Stimulated activated CD4-positive, alpha-beta T cell treated with anti-CD3 and anti-CD28 coated beads, Interleukin-15, amount 100 ng/mL, for 48 hours (primary cell): ENCODE measurements around the gene MTHFD1.

Source experiments
- DNase-seq, 2 donors: peaks; one replicate each; pipeline ENCODE4 v3.0.0-alpha.2; 2020; ENCODE audit warnings: low read depth in 2 of 2

The MTHFD1 gene

DNA sequence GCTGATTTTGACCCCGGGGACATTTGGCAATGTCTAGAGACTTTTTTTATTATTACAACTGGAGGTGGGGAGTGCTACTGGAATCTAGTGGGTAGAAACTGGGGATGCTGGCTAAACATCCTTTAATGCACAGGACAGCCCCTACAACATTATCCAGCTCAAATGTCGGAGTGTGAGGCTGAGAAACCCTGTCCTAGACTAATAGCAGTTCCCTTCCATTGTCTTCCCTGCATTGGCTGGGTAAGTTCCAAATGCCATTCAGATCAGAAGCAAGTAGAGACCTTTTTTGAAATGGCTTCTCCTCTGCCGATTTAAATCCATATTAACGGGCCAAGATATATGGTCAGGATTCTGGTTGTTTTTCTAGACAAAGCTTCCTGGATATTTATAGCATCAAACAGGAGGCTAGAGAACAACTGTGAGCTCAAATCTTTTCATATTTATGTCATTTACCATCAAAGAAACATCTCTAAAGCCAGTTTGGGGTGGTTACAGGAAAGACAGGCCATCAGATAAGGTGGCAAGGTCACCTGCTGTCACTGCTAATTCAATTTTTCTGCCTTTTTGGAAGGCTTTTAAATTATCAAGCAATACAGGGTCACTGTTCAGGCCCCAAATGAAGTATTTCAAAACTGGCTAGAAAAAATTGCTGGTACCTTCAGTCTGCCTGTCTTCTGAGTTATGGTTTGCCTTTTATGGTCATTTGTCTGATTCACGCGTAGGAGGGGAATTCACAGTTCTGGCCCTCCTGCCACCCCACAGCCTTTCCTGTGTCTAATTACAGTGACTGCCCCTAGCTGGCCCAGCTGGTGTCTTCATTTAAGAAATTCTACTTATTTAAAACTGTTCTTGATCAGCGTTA is 57.1 kb downstream of the MTHFD1 start:
- DNase-seq = peak in 1 of 2 donors; percentile 33

DNA sequence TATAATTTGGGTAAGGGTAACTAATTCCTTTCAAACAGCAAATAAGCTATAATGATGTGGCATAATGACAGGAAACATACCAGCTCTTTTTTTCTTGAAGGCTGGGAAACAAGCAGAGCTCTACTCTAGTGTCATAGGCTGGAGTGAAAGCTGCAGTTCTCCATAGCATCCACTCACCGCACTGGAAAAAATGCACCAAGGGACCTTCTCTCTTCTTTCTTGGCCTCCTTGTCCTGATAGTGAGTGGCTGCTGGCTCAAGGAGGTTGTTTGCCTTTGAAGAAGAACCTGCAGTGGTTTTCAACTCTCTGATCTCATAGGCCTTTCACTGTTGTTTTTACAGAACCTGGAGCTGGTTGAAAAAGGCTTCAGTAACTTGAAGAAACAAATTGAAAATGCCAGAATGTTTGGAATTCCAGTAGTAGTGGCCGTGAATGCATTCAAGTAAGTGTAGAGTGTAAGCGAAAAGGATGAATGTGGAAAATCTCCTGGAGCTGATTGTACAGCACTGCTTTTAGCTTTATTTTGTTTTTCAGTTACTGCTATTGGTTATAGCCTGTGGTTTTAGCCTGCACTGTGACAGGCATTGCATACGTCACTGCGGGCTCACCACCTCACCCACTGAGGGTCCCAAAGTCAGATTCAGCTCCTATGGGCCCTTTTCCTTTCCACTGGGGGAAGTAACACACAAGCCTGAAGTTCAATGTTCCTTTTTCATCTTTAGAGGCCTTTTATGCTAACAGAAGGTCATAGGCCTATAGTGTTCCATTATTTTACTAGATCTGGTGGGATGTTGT is 59.9 kb downstream of the MTHFD1 start:
- DNase-seq = no peak

DNA sequence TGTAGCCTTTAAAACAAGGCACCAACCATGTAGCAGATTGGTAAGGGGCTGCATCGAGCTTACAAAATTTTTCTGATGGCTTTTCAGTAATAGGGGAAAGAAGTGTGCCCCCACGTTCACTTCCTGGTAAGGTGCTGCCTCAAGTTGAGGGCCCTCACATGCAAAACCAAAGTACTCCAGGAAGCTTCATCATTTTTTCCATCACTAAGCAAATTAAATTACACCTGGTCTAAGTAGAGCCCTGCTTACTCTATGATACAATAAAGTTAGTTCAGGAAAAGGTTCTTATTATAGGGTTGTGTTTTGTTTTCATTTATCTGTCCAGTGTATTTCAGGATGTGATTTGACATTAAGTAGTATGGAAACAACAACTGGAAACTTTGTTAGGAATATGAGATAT is 62.1 kb downstream of the MTHFD1 start:
- DNase-seq = no peak

DNA sequence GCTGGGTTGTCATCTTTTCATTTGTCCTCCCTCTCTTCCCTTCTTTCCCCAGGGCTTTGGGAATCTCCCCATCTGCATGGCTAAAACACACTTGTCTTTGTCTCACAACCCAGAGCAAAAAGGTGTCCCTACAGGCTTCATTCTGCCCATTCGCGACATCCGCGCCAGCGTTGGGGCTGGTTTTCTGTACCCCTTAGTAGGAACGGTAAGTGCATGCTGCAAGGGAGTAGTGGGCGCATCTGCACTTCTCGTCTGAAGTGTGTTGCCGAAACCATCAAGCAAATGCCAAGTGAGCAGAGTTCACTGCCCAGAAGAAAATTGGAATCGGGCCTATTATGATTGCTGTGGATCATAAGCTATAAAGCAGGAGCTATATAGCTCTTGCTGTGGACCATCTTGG is 66.5 kb downstream of the MTHFD1 start:
- no peak for DNase-seq

DNA sequence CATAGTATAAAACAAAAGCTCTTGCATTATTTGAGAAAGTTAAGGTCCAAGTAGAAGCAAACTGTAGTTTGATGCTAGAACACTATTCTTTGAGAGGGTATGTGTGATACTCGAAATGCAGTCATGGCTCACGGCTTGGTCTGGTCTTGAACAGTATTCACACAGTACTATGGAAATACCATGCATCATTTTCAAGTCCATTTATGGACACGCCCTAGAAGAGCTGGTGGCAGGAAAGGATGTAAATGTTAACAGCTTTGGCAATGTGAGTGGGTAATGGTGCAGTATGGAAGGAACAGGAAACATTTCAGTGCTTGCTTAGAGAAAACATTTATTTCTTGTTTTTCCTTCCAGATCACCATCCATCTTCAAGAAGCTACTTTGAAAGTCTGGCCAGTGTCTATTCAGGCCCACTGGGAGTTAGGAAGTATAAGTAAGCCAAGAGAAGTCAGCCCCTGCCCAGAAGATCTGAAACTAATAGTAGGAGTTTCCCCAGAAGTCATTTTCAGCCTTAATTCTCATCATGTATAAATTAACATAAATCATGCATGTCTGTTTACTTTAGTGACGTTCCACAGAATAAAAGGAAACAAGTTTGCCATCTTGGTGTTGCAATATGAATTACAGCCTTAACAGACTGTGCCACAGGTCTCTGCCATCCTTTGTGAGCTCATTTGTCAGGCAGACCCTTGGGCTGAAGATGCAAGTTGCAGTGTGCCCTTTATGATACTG is 71.4 kb downstream of the MTHFD1 start:
- DNase-seq = no peak

DNA sequence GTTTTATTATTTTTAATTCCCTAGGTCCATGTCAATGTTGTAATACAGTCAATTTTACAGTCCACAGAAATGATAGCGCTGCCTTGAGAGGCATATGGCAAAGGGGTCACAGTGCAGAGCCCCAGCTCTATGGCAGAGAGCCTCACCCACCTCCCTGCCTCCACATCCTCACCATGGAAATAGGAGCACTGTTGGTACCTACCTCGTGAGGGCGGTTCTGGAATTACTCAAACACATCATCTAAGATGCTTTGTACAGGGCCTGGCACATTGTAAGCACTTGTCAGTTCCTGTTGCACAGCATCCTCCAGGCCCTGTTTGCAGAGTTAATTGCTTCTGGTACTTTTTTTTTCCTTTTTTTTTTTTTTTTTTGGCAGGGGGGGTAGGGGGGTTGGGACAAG is 73.1 kb downstream of the MTHFD1 start:
- no peak for DNase-seq

DNA sequence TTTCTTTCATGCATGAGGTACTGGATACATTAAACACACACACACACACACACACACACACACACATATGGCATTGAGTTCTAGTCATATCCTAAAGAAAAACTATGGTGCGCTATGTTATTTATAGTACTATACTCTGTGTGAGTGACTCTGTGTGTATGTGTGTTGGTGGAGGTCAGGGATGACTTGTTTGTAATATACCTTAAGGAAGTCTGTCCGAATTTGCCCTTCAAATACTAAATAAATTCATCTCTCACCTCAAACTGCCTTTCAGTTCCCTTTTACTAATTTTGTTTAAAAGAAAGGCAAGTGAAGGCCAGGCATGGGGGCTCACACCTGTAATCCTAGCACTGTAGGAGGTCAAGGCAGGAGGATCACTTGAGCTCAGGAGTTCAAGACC is 75.0 kb downstream of the MTHFD1 start:
- DNase-seq = no peak

DNA sequence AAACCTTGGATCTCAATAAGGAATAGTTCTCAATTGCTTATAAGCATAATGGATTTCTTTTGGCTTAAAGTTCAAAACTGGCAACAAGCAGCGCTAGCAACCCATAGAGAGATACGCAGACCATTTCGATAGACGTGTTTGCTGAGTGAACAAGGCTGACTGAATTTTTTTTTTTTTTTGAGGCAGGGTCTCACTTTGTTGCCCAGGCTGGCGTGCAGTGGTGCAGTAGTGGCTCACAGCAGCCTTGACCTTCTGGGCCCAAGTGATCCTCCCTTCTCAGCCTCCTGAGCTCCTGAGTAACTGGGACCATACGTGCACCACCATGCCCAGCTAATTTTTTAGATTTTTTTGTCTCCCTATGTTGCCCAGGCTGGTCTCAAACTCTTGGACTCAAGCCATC is 75.7 kb downstream of the MTHFD1 start:
- DNase-seq = no peak

DNA sequence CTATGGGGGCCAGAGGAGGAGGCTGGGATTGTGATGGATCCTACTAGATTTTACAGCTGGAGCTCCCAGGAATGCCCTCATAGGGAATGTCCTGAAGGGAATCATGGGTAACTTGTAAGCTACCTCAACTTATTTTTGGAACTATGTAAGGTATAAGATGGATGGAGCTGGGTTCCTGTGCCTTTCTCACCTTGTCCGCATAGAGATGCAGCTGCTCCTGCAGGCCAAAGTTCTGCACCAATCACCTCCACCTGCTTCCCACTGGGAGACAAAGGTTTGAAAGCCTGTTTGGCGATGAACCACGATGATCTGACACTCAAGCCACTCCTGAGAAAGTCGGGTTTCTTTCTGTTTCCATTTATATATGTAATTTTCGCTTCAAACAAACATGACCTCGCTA is 76.5 kb downstream of the MTHFD1 start:
- no peak for DNase-seq

DNA sequence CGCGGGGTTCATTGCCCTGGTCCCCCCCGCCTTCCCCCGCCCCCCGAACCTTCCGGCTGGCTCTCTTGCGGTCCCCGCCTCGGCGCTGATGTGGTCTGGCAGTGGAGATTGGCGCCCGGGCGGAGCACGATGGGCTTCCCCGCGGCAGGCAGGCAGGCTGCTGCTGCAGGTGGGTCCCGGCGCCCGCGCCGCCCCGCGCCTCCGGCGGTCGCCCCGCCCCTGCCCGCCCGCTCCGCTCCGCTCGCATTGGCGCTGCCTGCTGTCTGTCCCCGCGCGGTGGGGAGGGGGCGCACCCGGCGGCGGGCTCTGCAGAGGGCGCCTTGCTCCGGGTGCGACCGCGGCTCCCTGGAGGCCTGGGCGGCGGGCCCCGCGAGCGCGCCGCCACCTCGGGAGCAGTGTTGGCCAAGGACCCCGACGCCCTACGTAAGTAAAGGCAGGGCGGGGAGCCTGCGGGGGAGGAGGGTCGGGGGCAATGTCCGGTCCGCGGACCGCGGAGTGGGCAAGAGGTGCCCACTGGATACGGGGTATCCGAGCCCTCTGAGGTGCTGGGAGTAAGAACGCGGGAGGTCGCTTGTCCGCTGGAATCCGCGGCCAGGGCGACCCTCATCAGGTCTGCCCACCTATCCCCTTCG is 77.2 kb downstream of the MTHFD1 start, which contains the start of gene AKAP5:
TSS of gene AKAP5 (plus strand) at position 309 of the 632 bp plus-strand sequence. CDS start 2,896 bp downstream, outside the sequence.
- peak; percentile 23 to 32 for DNase-seq

DNA sequence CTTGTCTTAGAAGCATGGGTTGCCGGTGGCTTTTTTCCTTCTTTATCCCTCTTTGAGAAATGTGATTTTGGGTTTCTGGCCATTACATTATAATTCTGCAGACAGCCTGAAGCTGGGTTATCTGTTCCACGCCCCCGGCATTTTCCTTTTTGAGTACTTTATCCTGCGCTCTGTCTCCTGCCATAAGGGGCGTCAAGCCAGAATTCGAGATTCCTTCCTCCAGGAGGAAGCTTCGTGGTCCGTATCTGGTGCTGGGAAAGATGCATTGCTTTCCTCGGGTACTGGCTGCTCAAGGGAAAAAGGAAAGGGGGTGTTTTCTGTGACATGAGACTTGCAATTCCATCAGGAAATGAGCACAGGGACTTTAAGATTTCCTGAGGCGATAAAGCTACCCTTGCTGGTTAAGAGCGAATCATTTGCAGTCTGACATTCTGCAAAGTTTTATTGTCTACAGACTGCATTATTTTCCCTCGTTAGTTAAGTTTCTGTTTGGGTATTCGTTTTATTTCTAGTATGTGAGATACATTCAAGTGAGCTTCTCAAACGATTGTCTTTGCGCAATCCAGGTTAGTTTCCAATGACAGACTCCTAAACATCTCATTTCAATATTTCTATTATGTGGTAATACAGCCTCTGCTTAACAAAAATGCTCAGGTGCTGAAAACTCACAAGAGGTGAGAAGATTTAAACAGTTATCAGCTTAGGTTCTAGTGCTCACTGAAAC is 77.8 kb downstream of the MTHFD1 start:
- DNase-seq = no peak

DNA sequence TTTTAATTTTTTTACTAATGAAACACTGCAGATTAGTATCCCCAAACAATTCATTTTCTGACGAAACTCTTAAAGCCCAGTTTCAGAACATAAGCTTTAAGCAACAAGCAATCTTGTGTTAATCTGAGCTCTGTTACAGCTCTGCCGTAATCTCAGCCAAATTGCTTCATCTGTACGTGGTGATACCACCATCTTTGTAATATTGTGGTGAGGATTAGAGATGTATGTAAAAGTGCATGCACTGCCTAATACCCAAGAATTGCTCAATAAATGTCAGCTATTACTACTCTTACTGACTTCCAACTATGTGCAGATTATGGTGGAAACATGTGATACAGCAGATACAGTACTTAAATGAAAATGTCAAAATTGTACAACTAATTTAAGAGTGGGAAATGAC is 78.9 kb downstream of the MTHFD1 start:
- no peak for DNase-seq

DNA sequence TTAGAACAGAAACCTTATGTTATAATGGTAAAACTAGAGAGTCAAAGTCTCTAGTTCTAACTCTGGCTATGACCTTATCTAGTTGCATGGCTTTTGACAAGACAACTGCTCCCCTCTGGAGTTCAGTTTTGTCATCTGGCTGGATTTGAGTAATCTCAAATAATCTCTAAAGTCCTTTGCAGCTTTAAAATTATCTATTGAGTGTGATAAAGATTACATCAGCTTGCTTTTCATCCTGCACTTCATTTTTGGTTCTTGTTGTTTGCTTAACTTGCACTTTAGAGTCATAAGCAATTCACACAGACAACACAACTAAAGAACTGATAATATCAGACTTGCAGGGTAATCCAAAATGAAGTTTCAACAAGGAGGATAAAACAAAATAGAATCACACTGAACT is 79.4 kb downstream of the MTHFD1 start:
- DNase-seq = no peak

DNA sequence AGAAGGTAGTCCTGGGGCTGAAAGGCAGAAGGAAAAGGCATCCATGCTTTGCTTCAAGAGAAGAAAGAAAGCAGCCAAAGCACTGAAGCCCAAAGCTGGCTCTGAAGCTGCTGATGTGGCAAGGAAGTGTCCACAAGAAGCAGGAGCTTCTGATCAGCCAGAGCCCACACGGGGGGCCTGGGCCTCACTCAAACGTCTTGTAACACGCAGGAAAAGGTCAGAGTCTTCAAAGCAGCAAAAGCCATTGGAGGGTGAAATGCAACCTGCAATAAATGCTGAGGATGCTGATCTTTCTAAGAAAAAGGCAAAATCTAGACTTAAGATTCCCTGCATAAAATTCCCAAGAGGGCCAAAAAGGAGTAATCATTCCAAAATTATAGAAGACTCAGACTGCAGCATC is 80.3 kb downstream of the MTHFD1 start:
- no peak for DNase-seq

DNA sequence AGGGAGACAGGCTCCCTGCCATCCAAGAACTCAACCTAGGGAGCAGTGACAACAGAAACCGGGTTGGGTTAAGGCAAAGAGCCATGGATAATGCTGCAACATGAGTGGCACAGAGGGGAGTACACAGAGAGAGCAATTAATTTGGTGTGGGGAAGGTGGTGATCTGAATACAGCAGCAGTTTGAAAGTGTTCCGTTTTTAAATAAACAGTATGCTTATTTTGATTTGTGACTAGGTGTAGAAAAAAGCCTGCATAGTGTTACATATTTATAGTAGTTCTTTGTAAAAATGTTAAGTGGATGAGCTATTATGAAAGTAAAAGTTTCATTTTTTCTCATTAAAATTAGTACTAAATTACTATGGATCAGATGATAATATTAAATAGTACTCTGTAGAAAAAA is 85.9 kb downstream of the MTHFD1 start:
- DNase-seq = no peak

DNA sequence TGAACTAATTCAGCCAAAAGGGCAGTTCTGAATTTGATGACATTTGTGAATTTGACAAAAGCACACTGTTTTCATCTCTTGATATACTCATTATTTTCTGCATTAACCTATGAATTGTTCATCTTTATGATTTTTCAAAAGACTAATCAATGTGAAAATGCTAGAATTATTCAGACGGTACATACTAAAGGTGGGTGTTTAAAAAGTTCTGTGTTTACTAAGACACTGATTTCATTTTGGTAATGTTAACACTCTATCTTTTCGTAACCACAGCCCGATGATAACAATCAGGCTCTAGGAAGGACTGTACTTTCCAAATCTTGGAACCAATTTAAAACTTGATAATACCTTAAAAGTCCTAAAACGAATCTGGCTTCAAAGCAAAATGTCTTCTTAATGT is 86.5 kb downstream of the MTHFD1 start:
- no peak for DNase-seq

DNA sequence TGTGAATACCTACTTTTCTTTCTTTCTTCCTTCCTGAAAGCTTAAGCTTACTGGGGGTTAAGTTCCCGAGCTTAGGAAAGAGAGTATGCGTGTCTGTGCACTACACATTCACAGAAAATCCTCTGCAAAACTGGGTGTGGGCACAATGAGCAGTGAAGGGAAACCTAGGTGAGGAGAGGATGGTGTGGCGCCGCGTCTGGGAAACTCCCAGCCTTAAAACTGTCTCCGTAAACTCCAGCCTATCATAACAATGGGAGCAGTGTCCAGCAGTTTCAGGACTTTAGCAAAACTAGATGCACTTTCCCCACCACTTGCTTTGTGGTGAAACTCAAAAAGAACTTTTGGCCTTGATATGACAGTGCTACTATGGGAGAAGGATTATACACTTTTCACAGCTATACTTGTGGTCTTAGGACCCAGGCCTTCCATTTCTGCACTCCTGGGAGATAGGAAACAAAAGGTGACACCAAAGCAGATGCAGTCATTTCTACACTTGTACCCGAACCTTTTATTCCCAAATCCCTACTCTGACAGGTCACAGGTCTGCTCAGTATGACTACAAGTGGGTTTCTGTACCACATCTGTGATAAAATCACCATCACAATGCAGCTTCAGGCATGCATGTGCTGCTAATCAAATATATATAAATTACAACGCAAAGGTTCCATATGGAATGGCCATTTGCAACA is 87.6 kb downstream of the MTHFD1 start:
- DNase-seq = no peak

DNA sequence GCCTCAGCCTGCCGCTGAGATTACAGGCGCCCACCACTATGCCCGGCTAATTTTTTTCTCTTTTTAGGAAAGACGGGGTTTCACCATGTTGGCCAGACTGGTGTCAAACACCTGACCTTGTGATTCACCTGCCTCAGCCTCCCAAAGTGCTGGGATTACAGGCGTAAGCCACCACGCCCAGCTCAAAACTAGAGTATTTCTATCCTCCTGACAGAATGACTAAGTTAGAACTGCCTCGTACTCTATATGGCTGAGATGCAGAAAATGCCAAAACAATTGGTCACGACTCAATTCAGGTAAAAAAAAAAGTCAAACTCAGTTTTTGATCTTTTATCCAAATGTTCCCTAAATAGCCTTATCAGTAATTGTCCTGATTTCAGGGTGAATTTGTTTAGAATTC is 88.3 kb downstream of the MTHFD1 start:
- no peak for DNase-seq

DNA sequence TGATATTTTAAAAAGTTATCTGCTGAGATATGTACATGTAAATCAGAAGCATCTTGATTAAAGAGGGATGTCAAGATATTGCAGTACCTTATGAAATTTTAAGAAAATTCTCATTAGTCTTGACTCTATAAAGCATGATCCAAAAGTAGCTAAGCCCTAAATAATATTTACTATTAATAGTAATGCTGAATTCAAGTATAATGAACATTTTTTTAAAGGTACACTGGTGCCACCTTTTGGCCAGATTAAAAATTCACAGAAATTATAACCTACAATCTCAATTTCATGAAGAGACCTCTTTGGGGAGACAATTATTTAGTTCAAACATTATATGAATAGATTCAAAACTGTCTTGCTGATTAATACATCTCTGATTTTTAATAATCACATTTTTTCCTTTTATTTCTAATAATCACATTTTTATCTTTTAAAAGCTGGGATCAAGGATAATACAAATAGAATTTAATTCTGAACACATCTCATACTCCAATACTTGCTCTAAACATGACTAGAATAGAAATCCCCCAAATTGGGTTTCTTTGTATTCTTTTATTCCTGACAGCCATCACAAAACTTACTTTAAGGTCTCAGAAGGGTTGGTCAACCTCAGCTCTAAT is 90.6 kb downstream of the MTHFD1 start:
- DNase-seq = no peak

DNA sequence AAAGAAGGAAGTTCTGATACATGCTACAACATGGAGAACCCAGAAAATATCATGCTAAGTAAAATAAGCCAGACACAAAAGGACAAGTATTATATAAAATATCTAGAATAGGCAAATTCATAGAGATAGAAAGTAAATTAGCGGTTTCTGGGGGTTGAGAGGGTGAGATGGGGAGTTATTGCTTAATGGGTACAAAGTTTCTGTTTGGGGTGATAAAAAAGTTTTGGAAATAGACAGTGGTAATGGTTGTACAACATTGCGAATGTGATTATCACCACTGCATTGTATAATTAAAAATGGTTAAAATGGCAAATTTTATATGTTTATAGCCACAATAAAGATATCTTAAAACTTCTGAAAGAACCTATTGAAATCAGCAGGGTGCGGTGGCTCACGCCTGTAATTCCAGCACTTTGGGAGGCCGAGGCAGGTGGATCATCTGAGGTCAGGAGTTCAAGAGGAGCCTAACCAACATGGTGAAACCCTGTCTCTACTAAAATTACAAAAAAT is 100.5 kb downstream of the MTHFD1 start:
- DNase-seq = no peak
